NCI-H1092 (cell line): Measurements from ENCODE around the gene FOXD4.
"Not testable (repeated sequence)": the region's sequence is repeated elsewhere in the genome, so short reads cannot be mapped to it uniquely, and the experiment has no call there.

ENCODE experiments used
- DNase-seq: peaks from one replicate; lab custom pipeline; 2025; lab: John Stamatoyannopoulos, UW

The FOXD4 gene

DNA sequence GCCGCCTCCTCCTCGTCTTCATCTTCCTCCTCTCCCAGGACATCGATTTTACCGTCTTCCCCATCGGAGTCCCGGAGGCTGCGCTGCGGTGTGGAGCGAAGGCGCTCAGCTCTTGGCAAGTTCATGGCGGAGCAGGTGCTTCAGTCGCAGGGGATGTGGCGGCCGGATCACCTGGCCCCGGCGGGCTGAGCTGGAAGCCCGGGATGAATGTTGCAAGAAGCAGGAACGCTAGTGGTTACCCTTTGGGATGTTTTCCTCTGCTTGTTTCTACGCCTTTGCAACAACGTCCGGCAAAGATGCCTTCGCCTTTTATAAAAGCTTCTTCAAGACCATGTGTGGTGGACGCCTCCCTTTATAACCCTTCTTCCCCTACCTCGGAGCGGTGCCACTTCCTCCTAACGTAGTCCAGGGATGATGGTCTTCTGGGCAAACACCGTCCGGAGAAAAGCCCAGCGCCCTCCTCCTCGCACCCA, at the start of gene FOXD4:
FOXD4 (minus strand) TSS at position 423 of the 473 bp plus-strand sequence; CDS start at position 125, 298 bp downstream.
- not testable (repeated sequence) for DNase-seq

DNA sequence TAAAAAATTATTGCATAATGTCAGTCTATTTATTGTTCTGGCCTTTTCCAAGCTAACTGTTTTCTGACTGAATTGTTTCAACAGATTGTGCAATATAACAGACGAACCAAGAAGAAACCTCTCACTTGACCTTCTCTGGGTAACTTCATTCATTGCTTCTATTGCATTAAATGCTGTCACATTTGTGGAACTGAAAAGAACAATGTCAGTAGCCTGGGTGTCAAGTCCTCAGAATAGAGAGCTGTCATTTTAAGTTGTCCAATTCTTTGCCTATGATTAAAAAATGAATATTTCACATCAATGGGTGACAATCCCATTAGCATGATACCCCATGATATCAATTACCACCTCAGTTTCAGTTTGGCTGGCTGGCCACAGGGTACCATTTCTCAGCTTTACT, 41.7 kb upstream of the FOXD4 start:
- not testable (repeated sequence) for DNase-seq

- not testable (repeated sequence) for DNase-seq
Observed at GRCh38 chr9:151173-151572, 33.0 kb upstream of the FOXD4 start.

DNA sequence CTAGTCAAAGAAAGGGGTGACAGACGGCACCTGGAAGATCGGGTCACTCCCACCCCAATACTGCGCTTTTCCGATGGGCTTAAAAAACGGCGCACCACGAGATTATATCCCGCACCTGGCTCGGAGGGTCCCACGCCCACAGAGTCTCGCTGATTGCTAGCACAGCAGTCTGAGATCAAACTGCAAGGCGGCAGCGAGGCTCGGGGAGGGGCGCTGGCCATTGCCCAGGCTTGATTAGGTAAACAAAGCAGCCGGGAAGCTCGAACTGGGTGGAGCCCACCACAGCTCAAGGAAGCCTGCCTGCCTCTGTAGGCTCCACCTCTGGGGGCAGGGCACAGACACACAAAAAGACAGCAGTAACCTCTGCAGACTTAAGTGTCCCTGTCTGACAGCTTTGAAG, 21.7 kb upstream of the FOXD4 start:
- DNase-seq, result not testable (repeated sequence)

DNA sequence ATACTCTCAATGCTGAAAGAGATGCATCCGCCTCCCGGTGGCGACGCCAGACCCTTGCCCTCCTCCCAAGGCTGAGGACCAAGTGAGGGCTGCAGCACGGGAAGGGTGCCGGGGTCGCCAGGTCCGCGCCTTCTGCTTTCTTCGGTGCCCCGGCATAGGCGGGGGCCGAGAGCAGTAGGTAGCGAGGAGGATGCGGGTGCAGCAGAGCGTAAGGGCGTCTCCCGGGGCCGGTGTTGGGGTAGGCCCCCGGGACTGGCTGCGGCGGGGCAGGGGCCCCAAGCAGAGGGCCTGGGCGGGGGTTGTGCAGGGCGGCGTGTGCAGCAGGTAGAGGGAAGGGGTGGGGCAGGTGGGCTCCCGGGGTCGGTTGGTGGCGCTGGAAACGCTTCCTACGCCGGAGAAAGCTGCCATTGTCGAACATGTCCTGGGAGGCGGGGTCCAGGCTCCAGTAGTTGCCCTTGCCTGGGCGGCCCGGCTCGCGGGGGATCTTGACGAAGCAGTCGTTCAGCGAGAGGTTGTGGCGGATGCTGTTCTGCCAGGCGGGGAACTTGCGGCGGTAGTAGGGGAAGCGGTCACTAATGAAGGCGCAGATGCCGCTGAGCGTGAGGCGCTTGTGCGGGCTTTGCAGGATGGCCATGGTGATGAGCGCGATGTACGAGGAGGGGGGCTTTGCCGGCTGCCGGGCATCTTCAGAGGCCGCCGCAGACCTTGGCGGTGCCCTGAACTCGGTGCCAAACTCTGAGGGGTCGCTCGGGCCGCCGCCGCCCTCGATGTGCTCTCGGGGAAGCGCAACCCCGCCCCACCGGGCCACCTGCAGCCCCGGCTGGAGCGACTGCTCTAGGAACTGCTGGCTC, 848 bp downstream of the FOXD4 start:
- DNase-seq, result not testable (repeated sequence)

DNA sequence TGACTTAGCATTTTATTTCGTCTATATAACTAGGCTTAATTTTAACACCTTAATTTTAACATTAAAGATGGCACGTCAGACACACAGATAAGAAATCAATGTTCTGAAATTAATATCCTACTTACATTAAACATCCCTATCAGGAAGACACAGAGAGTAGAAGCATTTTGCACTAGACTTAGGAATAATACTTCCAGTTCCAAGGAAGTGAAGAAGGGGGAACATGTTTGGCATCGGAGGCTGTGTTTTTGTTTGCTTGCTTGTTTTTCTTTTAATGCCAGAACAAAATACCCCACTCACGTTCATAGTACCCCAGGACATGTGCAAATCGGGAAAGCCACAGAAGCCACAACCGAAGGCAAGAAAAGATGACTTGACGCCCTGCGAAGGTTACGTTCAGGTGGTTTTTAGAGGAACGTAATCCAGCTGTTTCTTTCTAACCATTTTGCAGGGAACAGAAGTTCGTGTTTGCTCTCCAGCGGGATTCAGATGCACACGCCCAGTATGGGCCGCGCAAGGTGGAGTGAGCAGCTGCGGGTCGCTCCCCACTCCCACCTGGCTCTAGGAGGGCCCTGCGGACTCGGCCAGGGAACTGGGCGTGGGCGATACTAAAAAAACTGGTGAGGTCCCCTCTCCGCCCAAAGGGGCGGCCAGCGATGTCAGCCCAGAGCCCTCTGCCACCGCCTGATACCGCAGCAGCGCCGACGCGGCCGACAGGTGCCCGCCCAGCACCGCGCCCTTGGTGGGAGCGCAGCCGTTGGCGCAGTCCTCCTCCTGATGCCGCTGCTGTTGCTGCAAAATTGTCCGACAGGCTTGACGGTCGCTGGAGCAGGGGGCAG, 1.8 kb downstream of the FOXD4 start:
- not testable (repeated sequence) for DNase-seq

- not testable (repeated sequence) for DNase-seq
Observed at GRCh38 chr9:115118-115451, 3.1 kb downstream of the FOXD4 start.

DNA sequence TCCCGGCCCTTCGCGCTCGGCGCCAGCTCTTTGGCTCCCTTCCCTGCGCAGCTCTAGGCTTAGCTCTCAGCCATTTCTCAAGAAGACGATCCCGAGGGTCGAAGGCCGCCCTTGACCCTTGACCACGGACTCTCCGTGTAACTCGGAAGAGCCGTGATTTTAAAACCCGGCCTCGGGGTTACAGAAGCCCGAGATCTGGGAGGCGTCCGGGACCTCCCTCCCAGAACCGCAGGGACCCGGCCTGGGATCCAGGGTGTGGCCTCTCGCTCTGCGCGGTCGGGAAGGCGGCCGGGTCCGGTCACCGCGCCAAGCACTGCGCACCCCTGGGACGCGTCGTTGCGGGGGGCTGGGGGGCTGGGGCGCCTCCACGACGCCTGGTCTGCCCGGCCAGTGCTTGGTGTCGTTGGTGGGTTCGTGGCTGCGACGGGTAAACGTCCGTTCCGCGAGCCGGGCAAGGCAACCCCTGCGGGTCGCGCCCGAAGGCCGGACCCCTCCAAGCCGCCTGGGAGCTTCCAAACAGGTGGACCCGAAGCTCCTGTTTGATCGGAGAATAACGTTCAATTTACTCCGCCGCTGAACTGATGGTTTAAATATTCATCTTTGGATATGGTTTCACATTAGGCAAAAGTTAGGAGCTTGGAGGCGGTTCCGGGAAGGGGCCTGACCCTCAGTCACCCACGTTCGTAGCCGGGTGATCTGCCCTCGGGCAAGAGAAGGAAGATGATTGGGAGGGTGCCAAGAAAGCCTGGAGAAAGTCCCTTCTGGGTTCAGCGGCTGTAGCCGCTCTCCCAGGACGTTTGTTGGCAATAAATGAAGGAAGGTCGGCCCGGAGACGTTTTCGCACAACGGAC, 3.7 kb downstream of the FOXD4 start:
- DNase-seq, result not testable (repeated sequence)

GRCh38 chr9:113468-114266, 4.5 kb downstream of the FOXD4 start:
- not testable (repeated sequence) for DNase-seq

DNA sequence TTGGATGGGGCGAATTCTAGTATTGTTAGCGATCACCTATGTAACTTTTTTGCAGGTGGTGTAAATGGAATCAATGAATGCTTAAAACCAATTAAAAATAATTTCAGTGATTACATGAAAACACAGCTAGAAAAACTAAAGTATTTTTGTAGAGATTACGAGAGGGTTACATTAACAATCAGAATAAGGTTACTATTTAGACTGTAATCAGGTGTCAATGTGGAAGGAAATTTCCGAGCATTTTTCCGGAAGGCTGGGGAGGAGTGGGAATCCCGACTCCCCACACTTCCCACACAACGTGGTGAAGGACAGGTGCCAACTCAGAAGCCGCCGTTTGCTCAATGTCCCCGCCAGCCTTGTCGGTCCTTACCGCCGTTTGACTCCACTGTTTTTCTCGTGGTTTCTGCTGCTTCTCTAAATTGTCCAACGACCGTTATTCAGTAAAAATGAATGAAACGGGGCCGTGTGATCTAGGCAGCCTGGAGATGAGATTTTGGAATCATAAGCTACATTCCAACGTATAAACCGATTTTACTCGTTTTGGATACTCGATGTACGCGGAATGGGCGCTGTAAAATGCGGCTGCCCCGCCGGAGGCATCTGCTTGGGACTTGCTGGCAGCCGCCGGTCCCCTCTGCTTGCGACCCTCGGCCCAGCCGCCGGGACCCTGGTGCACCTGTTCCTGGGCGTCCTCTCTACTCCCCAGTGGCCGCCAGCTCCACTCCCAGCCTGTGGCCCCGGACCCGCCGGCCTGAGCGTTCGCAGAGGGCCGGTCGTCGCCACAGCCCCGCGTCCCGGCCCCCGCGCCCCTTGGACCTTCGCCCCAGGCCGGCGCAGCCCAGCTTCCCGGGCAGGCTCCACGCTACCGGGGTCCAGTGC, 5.4 kb downstream of the FOXD4 start:
- DNase-seq, result not testable (repeated sequence)

DNA sequence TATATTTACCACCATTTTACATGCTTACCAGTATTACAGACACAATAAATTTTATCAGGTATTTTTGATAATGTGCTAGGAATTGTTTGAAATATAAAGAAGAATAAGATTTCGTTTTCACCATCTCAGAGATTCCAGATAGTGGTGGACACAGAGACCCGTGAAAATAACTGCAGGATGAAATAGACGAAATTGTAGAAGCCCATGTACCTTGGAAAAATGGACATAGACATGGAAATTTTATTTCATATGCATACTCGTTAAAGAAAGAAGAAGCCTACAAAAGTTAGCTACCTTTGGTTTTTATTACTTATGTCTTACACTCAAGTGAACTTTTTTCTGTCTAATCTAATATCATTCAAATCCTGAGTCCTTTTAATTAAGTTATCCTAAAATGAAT, 7.5 kb downstream of the FOXD4 start:
- DNase-seq, result not testable (repeated sequence)

DNA sequence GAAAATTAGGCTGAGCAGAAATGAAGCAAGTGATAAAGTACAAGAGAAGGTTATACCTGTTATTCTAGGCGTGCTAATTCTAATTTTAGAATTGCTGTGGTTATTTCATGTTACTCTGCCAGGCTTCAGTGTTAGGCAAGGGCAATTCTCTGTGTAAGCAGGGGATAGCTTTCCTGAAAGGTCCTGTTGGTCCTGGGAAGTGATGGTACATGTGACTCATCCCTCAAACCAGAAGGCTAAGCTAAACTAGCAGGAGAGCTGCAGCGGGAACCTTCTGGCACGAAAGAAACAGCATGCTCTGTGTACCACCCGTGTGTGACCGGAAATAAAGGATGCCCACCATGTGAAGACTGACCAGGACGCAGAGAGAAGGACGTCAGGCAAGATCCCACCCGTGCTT, 8.7 kb downstream of the FOXD4 start:
- DNase-seq, result not testable (repeated sequence)

- not testable (repeated sequence) for DNase-seq
Observed at GRCh38 chr9:108742-109495, 9.3 kb downstream of the FOXD4 start.

- DNase-seq, result not testable (repeated sequence)
Observed at GRCh38 chr9:105991-106390, 12.2 kb downstream of the FOXD4 start.

DNA sequence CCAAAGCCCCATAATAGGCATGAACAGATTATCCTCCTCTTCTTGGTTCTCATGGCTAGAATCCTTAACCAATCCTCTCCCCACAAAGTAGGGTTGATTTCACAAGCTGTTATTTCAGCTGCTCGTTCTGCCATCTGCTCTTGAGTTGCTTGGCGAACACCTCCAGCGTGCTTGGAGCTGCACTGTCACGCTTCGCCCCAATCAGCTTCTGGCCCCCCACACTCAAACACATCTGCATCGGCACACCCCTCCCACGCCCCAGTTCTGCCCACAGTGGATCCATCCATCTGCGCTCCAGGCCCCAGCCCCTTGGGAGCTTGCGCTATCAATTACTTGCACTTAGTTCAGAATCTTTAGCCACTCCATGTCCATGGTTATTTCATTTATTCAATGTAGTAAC, 17.8 kb downstream of the FOXD4 start:
- not testable (repeated sequence) for DNase-seq

GRCh38 chr9:99867-100266, 18.4 kb downstream of the FOXD4 start:
- DNase-seq, result not testable (repeated sequence)

DNA sequence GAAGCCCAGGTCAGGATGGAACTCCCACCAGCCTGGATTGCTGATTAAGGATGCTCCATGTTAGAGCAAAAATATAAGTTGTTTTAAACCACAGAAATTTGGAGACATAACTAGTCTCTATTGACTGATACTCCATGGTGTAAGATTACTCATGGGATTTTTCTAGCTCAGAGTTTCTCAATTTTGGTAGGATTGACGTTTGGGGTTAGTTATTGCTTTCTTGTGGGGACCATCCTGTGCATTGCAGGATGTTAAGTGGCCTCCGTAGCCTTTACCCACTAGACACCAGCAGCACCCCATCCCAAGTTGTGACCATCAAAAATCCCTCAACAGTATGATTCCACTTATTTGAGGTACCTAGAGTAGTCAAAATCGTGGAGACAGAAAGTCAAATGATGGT, 19.4 kb downstream of the FOXD4 start:
- not testable (repeated sequence) for DNase-seq

DNA sequence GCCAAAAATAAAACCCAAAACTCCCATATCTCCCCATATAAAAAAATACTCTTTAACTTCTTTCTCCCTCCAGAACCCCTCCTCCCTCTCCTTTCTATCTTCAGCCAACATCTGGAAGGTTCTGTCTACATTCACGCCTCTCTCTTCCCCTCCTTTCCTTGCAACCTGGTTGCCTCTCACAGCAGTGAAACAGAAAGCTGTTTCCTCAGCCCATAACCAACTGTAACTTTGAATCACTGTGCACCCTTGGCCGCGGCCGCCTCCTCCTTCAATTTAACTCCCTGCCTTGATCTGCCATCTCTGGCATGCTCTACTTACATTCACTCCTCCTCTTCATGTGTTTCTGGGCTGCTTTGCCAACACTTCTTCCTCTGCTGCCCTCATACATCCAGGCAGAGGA, 23.2 kb downstream of the FOXD4 start:
- DNase-seq, result not testable (repeated sequence)

DNA sequence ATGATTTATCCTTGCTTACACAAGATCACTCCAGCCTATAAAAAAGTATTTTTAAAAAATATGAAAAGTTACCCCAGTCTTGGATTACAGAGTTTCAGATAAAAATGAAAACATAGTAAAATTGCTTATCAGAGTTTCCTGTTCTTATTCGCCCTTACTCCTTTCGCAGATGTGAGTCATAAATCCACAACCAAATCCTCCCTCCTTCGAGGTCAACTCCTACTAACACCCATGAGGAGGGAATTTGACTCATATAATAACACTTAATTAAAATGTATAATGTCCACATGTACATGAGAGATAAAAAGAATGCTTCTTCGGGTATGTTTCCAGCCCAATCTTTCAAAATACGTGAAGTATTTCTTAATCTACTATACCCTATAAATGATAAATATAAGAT, 23.9 kb downstream of the FOXD4 start:
- DNase-seq, result not testable (repeated sequence)
